Gastrocnemius medialis (tissue), 4 donors: ENCODE data around the gene AAR2. TPM values are rescaled to one million over a fixed set of nuclear protein-coding genes. Genes with fewer than 3 reads are reported as not detected.

Experiments used
- ATAC-seq, 2 donors: fragments of 150-250 bp; one replicate each; pipeline ENCODE4 v1.9.1; 2016
- DNase-seq, 2 donors: peaks; one replicate each; pipeline ENCODE4 v3.0.0-alpha.2; 2019
- H3K27ac ChIP-seq, 4 donors: fragments of 200-600 bp; sonication (generic); 1 replicate in 1 of 4; 2 replicates in 3 of 4; pipeline ENCODE4 v1.5.1; 2016 to 2018; ENCODE audit warnings: mild to moderate bottlenecking in 2 of 4, moderate library complexity in 1 of 4
- H3K27me3 ChIP-seq, 3 donors: fragments of 200-600 bp; sonication (generic) in 2 of 3; 1 replicate in 1 of 3; 2 replicates in 2 of 3; pipeline versions ENCODE4 v1.5.1 to v1.6.0; 2016 to 2019; ENCODE audit warnings: mild to moderate bottlenecking in 1 of 3, moderate library complexity in 1 of 3
- H3K36me3 ChIP-seq, 2 donors: fragments of 200-600 bp; sonication (generic) in 1 of 2; one replicate each; pipeline ENCODE4 v1.5.1; 2017 to 2018
- H3K4me1 ChIP-seq, 2 donors: fragments of 200-600 bp; sonication (generic) in 1 of 2; one replicate each; pipeline ENCODE4 v1.5.1; 2016 to 2017; ENCODE audit warnings: mild to moderate bottlenecking in 2 of 2
- H3K4me3 ChIP-seq, 4 donors: fragments of 200-600 bp; sonication (generic) in 3 of 4; 1 replicate in 1 of 4; 2 replicates in 3 of 4; pipeline ENCODE4 v1.5.1; 2016 to 2019; ENCODE audit warnings: mild to moderate bottlenecking in 2 of 4
- H3K9me3 ChIP-seq, 3 donors: fragments of 200-600 bp; sonication (generic) in 2 of 3; 1 replicate in 1 of 3; 2 replicates in 2 of 3; pipeline ENCODE4 v1.5.1; 2016 to 2019
- POLR2A ChIP-seq, 2 donors: fragments of 450-650 bp; IDR thresholded peaks; one replicate each; pipeline ENCODE4 v1.6.1; 2017; ENCODE audit warnings: antibody characterized with exemption in 2 of 2, mild to moderate bottlenecking in 2 of 2, moderate library complexity in 2 of 2
- in situ Hi-C, 4 donors: fragments of 200-750 bp; cut with MboI; loops; one replicate each; pipeline versions ENCODE4 v1.15.0 to v1.8.0; 2017; ENCODE audit warnings: low sequenced_read_pairs in 4 of 4
- intact Hi-C: fragments of 100-400 bp; cut with DNase I; formaldehyde crosslinking; loops from one replicate; pipeline ENCODE4 v1.15.1; 2023; ENCODE audit warnings: low total_unique reads
- total RNA-seq, 4 donors: library from RNA; depleted of rRNA; stranded (reverse); fragments of >200 nt; gene quantifications; one replicate each; pipeline versions ENCODE4 v1.1.0 to v1.2.3, GENCODE V29; 2016
- TF ChIP-seq, protein P1 (sequence below), 5 experiments: fragments of 450-650 bp in 3 of 5; fragments of 200-600 bp in 2 of 5; sonication (generic) in 2 of 5; IDR thresholded peaks in 4 of 5; conservative IDR thresholded peaks in 1 of 5; 1 replicate in 4 of 5; 2 replicates in 1 of 5; pipeline ENCODE4 v1.5.1; 2016 to 2019; ENCODE audit warnings: antibody characterized with exemption in 5 of 5, mild to moderate bottlenecking in 3 of 5, moderate library complexity in 3 of 5

Gene AAR2
- total RNA-seq, 4 donors from 2014 or later: 18.7 to 24.4 (median 21.2) TPM

DNA sequence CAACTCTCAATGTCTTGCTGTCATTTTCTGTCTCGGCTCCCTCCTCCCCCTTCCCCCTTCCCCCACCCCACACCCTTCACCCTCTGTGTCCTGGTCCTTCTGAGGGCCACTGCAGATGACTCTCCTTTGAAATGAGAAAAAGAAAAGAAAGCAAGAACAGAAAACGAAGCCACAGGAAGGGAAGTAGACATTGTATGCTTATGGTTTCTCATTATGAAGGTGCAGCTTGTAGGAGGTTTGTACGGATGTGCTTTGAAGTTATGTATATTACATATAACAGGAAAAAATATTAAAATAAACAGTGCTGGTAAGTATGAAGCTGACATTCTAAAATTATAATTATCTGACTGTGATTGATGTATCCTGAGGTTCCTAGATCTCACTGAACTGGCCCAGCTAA is 6.3 kb upstream of the AAR2 start:
- intact Hi-C loops: no loop called here
- DNase-seq: no peak
- no peak for TF ChIP-seq POLR2A (IDR thresholded peaks at IDR 0.05)
- TF ChIP-seq, protein P1, sequence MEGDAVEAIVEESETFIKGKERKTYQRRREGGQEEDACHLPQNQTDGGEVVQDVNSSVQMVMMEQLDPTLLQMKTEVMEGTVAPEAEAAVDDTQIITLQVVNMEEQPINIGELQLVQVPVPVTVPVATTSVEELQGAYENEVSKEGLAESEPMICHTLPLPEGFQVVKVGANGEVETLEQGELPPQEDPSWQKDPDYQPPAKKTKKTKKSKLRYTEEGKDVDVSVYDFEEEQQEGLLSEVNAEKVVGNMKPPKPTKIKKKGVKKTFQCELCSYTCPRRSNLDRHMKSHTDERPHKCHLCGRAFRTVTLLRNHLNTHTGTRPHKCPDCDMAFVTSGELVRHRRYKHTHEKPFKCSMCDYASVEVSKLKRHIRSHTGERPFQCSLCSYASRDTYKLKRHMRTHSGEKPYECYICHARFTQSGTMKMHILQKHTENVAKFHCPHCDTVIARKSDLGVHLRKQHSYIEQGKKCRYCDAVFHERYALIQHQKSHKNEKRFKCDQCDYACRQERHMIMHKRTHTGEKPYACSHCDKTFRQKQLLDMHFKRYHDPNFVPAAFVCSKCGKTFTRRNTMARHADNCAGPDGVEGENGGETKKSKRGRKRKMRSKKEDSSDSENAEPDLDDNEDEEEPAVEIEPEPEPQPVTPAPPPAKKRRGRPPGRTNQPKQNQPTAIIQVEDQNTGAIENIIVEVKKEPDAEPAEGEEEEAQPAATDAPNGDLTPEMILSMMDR (IDR thresholded peaks at IDR 0.05 in 4 of 5, conservative IDR thresholded peaks at IDR 0.05 in 1 of 5): no peak
- H3K27ac ChIP-seq: no peak overlapping the region
- in situ Hi-C loops: no loop called here
- no peaks in the 10 kb centered on the region for H3K4me1 ChIP-seq
- H3K36me3 ChIP-seq: no peaks in the 10 kb centered on the region
- no peak for ATAC-seq
- no peaks in the 10 kb centered on the region for H3K27me3 ChIP-seq
- H3K9me3 ChIP-seq: no peaks in the 10 kb centered on the region
- no peak overlapping the region for H3K4me3 ChIP-seq

DNA sequence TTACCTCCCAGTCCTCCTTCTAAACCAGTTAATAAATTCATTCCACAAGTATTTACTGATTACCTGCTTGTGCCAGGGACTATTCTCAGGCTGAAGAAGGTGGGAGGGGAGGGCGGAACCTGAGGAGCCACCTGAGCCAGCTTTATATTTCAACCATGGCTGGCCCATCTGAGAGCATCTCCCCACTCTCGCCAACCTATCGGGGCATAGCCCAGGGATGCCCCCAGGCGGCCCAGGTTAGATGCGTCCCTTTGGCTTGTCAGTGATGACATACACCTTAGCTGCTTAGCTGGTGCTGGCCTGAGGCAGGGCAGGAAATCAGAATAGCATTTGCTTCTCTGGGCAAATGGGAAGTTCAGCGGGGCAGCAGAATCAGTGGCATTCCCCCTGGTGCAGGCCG is 4.9 kb upstream of the AAR2 start:
- intact Hi-C loops: no loop called here
- ATAC-seq (no peak), DNase-seq (no peak)
- no peak for TF ChIP-seq POLR2A (IDR thresholded peaks at IDR 0.05)
- Histone ChIP-seq H3K27ac (no peak overlapping the region), H3K4me1 (no peaks in the 10 kb centered on the region), H3K36me3 (no peaks in the 10 kb centered on the region), H3K4me3 (no peak overlapping the region), H3K9me3 (no peaks in the 10 kb centered on the region), H3K27me3 (no peaks in the 10 kb centered on the region)
- in situ Hi-C loops: no loop called here

DNA sequence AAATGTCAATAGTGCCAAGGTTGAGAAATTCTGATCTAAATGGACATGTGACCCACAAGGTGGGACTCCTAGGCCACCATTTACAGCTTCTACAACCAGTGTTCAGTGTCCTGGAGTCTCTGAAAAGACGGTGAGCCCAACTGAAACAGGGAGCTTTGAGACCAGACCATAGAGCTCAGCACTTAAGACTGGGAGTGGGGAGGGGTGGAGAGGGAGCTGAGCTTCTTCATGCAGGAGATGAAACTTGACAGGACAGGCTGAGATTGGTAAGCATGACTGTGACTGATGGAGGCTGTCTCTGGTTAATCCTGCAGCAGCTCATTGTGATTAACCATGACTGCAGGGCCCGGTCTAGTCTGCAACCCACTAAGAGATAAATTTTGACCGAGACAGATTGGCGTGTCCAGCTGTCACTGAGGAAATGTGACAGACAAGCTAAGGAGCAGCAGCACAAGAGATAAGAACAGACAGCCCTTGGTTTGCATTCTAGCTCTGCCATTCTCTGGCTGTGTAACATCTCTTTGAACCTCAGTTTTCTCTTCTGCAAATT is 1.4 kb upstream of the AAR2 start:
- TF ChIP-seq POLR2A (IDR thresholded peaks at IDR 0.05): no peak
- TF ChIP-seq, protein P1 (IDR thresholded peaks at IDR 0.05 in 4 of 5, conservative IDR thresholded peaks at IDR 0.05 in 1 of 5): no peak
- Histone ChIP-seq H3K27me3 (no peaks in the 10 kb centered on the region), H3K9me3 (no peaks in the 10 kb centered on the region), H3K36me3 (peaks cover 0 to 2% of the 10 kb centered on the region in 2 donors), H3K27ac (no peak overlapping the region), H3K4me3 (no peak overlapping the region), H3K4me1 (peaks cover 17 to 22% of the 10 kb centered on the region in 2 donors)
- no peak for DNase-seq
- intact Hi-C loops: loop anchor here (1.0 kb wide), 1 partner anchor 370 kb away; the partner anchor contains the start of gene RAB5IF
- ATAC-seq: no peak
- in situ Hi-C loops: no loop called here

DNA sequence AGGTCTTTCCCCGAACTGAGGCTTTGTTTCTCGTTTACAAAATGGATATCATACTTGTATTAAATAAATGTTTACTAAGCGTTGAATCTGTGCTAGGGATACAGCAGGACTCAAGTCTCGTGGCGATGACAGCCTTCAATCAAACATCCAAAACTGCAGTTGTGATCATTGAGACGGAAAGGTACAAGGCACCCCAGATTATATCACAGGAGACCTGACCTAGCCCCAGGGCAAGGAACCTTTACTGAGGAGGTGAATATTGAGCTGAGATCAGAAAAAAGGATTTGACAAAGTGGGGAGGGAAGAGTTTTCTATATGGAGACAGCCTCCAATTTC is 476 bp downstream of the AAR2 start:
- Histone ChIP-seq H3K4me1 (peaks cover 17 to 22% of the 10 kb centered on the region in 2 donors), H3K4me3 (peak overlapping the region; percentile 73 to 90 (median 79)), H3K27ac (peak overlapping the region; percentile 75 to 90 (median 84)), H3K9me3 (no peaks in the 10 kb centered on the region), H3K36me3 (peaks cover 0 to 20% of the 10 kb centered on the region in 2 donors), H3K27me3 (no peaks in the 10 kb centered on the region)
- peak in 1 of 2 donors; percentile 32 for ATAC-seq
- in situ Hi-C loops: no loop called here
- TF ChIP-seq, protein P1 (IDR thresholded peaks at IDR 0.05 in 4 of 5, conservative IDR thresholded peaks at IDR 0.05 in 1 of 5): no peak
- TF ChIP-seq POLR2A (IDR thresholded peaks at IDR 0.05): no peak
- no peak for DNase-seq
- intact Hi-C loops: no loop called here

DNA sequence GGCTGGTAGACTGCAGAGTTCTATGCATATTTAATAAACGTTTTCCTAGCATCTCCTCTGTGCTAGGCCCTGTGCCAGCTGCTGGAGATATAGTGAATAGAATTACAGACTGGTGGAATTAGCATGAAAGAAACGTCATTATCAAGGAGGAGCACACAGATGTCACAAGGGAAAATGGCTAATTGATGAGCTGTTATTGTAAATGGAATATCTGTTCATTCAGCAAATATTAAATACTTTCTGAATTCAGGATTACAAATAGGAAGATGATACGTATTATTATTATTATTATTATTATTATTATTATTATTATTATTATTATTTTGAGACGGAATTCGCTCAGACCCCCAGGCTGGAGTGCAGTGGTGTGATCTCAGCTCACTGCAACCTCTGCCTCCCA is 1.2 kb downstream of the AAR2 start:
- peak overlapping the region in 3 of 4 donors; percentile 75 to 87 (median 82) for H3K27ac ChIP-seq
- TF ChIP-seq POLR2A (IDR thresholded peaks at IDR 0.05): no peak
- TF ChIP-seq, protein P1 (IDR thresholded peaks at IDR 0.05 in 4 of 5, conservative IDR thresholded peaks at IDR 0.05 in 1 of 5): no peak
- intact Hi-C loops: no loop called here
- H3K36me3 ChIP-seq: peaks cover 0 to 21% of the 10 kb centered on the region in 2 donors
- DNase-seq: no peak
- peak overlapping the region; percentile 73 to 90 (median 79) for H3K4me3 ChIP-seq
- H3K9me3 ChIP-seq: no peaks in the 10 kb centered on the region
- in situ Hi-C loops: no loop called here
- H3K4me1 ChIP-seq: peaks cover 17 to 22% of the 10 kb centered on the region in 2 donors
- no peaks in the 10 kb centered on the region for H3K27me3 ChIP-seq
- no peak for ATAC-seq
